ENCODE results near the gene PDE11A.

- TF ChIP-seq CTCF (IDR thresholded peaks at IDR 0.05) (no peak), EP300 (IDR thresholded peaks at IDR 0.05; ENCODE audit: low read depth) (no peak)
Observed at GRCh38 chr2:177842243-177842642, 230.3 kb downstream of the PDE11A start.

Data from transverse colon (tissue), 3 donors.